Activated CD4-positive, CD25-positive, alpha-beta regulatory T cell (primary cell): ENCODE data around the gene ZNF396.

ENCODE experiments used
- DNase-seq, 4 experiments: peaks; one replicate each; lab custom pipeline; 2025; lab: John Stamatoyannopoulos, UW

ZNF396 gene

DNA sequence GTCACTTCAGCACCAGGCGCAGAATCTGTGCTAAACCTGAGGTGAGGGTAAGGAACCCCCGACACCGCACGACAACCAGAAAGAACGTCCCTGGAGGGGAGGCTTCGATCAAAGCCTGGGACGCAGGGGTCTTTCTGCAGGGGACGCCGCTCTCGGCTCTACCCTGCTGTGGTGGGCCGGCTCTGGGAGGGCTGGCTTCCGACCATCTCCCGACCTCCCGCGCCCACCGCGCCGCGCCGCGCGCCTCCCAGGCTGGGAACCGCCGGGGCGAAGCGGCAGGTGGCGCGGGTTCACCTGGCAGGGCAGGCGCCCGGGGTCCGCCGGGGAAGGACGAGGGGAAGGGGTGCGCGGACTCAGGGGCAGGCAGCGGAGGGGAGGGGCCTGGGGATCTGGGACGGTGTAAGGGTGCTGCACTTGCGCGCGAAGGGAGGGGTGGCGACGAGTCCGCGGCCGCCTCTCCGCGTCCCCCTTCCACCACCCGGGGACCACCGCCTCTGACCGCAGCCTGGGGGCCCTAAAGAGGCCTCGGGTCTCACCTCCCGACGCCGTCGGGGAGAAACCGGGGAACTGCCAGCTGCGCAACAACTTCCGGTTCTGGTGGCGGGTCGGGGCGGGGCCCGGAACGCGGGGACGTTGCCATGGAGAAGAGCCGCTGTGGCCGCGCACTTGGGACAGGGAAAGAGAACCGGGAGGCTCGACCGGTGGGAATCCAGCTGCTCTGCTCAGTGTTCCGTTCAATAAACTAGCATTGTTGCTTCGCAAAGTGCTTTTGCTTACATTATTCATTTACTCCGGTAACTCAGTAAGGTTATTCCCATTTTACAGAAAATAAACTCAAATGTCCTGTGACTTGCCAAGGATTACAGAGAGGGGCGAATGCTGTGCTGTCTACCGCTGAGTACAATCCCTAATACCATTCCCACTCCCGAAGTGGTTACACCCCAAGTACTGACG is at the start of gene ZNF396:
ZNF396 (minus strand) TSS at position 596 of the 954 bp plus-strand sequence. CDS start 3,045 bp downstream, outside the sequence.
- peak; percentile 16 to 41 (median 38) for DNase-seq

GRCh38 chr18:35426786-35427185 is 49.6 kb upstream of the ZNF396 start:
- no peak for DNase-seq

GRCh38 chr18:35424356-35424755 is 47.2 kb upstream of the ZNF396 start:
- no peak for DNase-seq

GRCh38 chr18:35422237-35422636 is 45.1 kb upstream of the ZNF396 start:
- no peak for DNase-seq

- no peak for DNase-seq
Observed at GRCh38 chr18:35418610-35419009, 41.5 kb upstream of the ZNF396 start.

DNA sequence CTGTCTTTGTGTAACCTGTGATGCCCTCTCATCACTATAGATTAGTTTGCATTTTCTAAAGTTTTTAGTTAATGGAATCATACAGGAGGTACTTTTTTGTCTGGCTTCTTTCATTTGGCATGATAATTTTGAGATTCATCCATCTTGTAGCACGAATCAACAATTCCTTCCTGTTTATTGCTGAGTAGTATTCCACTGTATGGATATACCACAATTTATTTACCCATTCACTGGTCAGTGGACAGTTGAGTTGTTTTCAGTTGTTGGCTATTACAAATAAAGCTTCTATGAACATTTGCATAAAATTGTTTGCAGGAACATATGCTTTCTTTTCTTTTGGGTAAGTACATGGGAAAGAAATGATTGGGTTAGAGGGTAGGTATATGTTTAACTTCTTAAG is 40.1 kb upstream of the ZNF396 start:
- no peak for DNase-seq

DNA sequence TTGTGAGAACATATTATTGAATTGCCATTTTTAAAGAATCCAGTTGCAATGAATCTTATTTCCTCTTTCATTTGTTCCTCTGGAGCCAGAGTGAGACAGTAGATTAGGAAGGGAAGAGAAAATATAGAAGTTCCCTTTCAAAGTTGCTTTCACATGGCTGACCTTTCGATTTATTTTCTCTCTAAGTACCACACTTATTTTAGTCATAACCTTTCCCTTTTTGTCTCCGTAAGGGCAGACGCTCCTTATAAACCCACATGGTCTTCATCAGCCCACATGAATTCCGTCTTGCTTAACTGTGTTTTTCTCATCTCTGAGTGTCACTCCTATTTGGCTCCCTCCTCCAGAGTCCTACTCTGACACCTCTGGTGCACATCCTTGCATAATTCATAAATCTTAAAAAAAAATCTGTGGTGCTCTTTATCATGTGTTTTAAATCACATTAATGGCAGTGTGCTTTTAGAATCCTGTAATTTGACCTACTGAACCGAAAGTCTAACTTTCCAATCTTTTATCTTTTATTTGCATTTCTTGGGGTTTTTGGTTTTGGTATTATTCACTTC is 38.5 kb upstream of the ZNF396 start:
- DNase-seq = no peak

DNA sequence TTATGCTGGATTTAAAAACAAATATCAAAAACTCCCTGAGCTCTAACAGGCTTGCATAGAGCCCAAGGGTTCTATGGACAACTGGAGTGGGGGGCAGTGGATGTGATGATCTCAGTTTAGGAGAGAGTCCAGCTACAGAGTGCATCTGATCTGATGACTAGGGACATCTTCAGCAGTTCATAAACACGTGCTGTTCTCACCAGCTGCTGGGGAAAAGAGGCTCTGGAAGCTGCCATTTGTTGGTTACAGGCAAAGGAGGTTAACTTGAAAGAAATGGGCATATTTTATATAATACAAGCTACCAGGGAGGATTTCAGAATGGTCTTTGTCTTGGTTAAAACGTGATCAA is 36.0 kb upstream of the ZNF396 start:
- DNase-seq = no peak

DNA sequence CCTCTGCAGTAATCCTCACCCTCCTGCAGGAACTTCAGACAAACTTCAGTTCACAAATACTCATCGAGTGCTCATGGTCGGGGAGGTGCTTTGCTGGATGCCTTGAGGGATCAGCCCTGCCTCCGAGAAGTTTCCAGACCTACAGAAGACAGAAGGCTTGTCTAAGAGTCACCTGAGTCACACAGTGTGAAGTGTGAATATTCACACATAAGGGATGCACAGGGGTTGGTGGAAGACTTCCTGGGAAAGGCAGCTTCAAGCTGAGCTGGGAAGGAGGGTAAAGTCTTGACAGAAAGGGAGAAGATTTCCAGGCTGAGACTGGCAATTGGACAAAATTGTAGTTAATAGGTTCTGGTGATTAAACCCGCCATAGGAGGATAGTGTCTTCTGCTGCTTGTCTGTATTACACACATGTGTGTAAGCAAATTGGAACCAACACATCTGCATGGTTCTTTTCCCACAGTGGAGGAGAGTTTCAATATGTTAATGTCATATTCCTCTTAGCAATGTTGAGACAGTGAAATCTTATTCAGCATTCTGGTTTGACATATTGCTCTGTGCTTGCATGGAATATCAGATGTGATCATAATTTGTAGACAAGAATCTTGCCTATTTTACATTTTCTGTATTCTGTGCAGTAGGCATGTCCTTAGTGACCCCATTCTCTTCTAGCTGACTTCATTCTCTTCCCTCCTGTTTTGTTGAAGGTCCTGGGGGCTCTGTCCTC is 34.7 kb upstream of the ZNF396 start:
- no peak for DNase-seq

GRCh38 chr18:35410561-35410960 is 33.4 kb upstream of the ZNF396 start:
- DNase-seq = no peak

GRCh38 chr18:35409911-35410310 is 32.8 kb upstream of the ZNF396 start:
- no peak for DNase-seq

DNA sequence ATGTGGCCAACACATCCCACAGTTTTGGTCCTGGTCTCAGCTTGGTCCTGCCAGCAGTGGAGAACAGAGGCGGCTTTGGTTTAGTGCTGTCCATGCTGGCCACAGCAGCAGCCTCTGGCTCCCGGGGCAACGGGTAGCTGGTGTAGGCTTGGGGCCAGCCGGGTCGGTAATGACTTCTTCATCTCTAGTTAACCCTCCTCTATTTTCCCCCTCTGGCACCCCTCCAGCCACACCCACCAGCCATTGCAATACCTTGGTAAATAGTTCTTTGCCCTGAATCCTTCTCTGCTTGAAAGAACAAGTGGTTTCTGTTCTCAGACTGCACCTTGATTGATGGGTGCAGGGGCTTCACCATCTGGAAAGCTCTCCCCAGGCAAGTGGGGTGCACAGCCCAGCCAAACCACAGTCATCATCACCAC is 31.7 kb upstream of the ZNF396 start:
- DNase-seq = no peak

GRCh38 chr18:35407871-35408481 is 30.8 kb upstream of the ZNF396 start:
- peak in 1 of 4 experiments; percentile 6 for DNase-seq

GRCh38 chr18:35406666-35407065 is 29.5 kb upstream of the ZNF396 start:
- DNase-seq = no peak

DNA sequence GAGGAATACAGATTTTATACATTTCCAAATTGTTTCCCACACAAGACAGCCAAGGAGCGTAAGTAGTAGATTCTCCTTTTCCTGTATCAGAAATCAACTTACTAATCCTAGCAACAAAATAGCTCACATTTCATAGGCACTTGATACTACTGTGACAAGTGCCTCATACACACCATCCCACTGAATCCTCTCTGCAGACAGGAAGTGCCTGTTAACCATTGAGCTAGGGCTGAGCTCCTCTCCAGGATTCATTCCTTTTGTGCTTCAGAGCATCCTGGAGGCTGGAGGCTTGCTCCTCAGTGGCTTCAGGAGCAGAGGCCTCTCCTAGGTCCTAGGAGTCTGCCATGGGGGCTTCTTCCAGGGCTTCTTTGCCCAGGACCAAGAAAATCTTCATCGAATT is 20.8 kb upstream of the ZNF396 start:
- no peak for DNase-seq

- DNase-seq = no peak
Observed at GRCh38 chr18:35393716-35394115, 16.6 kb upstream of the ZNF396 start.

DNA sequence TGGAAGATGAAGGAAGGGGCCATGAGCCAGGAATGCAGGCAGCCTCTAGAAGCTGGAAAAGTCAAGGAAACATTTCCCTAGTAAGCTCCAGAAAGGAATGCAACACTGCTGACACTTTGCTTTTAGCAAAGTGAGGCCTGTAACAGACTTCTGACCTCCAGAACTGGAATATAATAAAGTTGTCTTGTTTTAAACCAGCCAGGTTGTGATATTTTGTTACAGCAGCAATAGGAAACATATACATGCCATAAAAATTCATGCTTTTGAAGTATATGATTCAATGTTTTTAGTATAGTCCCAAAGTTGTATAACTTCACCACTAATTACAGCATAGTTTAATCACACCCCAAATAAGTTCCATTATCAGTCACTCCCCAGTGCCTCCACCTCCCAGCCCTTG is 15.2 kb upstream of the ZNF396 start:
- no peak for DNase-seq

GRCh38 chr18:35390951-35391700 is 14.0 kb upstream of the ZNF396 start:
- DNase-seq = no peak

DNA sequence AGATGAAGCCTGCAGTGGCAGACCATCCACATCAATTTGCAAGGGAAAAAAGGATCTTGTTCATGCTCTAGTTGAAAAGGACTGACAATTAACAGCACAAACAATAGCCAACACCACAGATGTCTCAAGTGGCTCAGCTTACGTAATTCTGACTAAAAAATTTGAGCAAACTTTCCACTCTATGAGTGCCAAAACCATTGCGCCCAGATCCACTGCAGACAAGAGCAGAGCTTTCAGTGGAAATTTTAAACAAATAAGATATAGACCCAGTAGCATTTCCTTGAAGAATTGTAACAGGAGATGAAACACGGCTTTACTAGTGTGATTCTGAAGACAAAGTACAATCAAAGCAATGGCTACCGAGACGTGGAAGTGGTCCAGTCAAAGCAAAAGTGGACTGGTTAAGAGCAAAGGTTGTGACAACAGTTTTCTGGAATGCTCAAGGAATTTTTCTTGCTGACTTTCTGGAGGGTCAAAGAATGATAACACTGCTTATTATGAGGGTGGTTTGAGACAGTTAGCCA is 12.0 kb upstream of the ZNF396 start:
- DNase-seq = no peak

DNA sequence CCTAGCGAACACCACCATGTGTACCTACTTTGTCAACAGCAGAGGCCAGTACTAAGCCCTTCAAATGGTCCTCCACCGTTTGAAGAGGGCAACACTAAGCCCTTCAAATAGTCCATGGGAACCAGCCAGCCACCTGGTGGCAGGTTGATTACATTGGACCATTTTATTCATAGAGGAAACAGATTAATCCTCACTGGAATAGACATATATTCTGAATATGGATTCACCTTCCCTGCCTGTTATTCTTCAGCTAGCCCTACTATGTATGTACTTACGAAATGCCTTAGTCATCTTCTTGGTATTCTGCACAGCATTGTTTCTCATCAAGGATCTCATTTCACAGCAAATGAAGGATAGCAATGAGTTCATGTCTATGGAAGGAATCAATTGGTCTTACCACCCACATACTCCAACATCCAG is 10.0 kb upstream of the ZNF396 start:
- DNase-seq = no peak

- peak; percentile 4 to 28 (median 14) for DNase-seq
Observed at GRCh38 chr18:35386600-35387100, 9.5 kb upstream of the ZNF396 start.
